Fibroblast of lung (primary cell): Measurements from ENCODE around the gene TCIRG1.

Experiments used
- CTCF ChIP-seq, 2 donors: IDR thresholded peaks in 1 of 2; conservative IDR thresholded peaks in 1 of 2; 1 replicate in 1 of 2; 2 replicates in 1 of 2; pipeline ENCODE4 v1.5.1; 2011 to 2012; ENCODE audit warnings: low read length in 2 of 2, control low read depth in 1 of 2, inconsistent platforms in 1 of 2, low read depth in 1 of 2, mild to moderate bottlenecking in 1 of 2
- EZH2 ChIP-seq: IDR thresholded peaks from 2 replicates; pipeline ENCODE4 v1.5.1; 2012; ENCODE audit warnings: low read length, control low read depth, mild to moderate bottlenecking; ENCODE audit errors: missing control alignments

GRCh38 chr11:68050371-68050841, 11.6 kb downstream of the TCIRG1 start:
- TF ChIP-seq CTCF (conservative IDR thresholded peaks at IDR 0.05 in 1 of 2, IDR thresholded peaks at IDR 0.05 in 1 of 2; ENCODE audit: low read depth in 1 of 2, low read length in 2 of 2) = no peak
- TF ChIP-seq EZH2 = no peak
